Large intestine (tissue), 3 donors: ENCODE measurements around the gene COPS9. TPM values are rescaled to one million over a fixed set of nuclear protein-coding genes. Genes with fewer than 3 reads are reported as not detected.

ENCODE experiments used
- DNase-seq, 2 donors: peaks; one replicate each; pipeline versions ENCODE4 v3.0.0 to v3.0.0-alpha.2; 2013
- H3K27ac ChIP-seq: one replicate; pipeline ENCODE4 v1.5.1; 2013; ENCODE audit warnings: low read length
- H3K27me3 ChIP-seq: 2 replicates; pipeline ENCODE4 v1.6.1; 2013; ENCODE audit warnings: low read length; ENCODE audit not compliant: control insufficient read depth, insufficient read depth
- H3K36me3 ChIP-seq: 2 replicates; pipeline ENCODE4 v1.6.1; 2013; ENCODE audit warnings: low read length; ENCODE audit not compliant: control insufficient read depth, insufficient read depth
- H3K4me1 ChIP-seq: one replicate; pipeline ENCODE4 v1.6.1; 2013; ENCODE audit warnings: low read length; ENCODE audit not compliant: control insufficient read depth, insufficient read depth
- H3K4me3 ChIP-seq: one replicate; pipeline ENCODE4 v1.5.1; 2013; ENCODE audit warnings: low read length
- H3K9me3 ChIP-seq: one replicate; pipeline ENCODE4 v1.6.1; 2013; ENCODE audit warnings: mild to moderate bottlenecking, low read depth, low read length, moderate library complexity; ENCODE audit not compliant: control insufficient read depth
- WGBS: methylation state at CpG from one replicate; pipeline ENCODE4 v1.1.5; 2013; ENCODE audit warnings: low lambda C conversion rate; ENCODE audit not compliant: insufficient coverage; 5-methylcytosine and 5-hydroxymethylcytosine counted together
- polyA plus RNA-seq: library from polyadenylated mRNA; unstranded; fragments of 120-200 nt; gene quantifications from one replicate; pipeline ENCODE4 v1.2.1, GENCODE V29; 2013

Gene COPS9
- polyA plus RNA-seq, 1 donor: 106 TPM

- no peak overlapping the region for H3K27ac ChIP-seq
- H3K4me3 ChIP-seq: peak overlapping the region; percentile 81
- WGBS: no CpG with 5 or more reads among the region's 17 CpGs
- peaks cover 20% of the 10 kb centered on the region for H3K27me3 ChIP-seq
- no peaks in the 10 kb centered on the region for H3K9me3 ChIP-seq
- H3K36me3 ChIP-seq: peaks cover 29% of the 10 kb centered on the region
- no peaks in the 10 kb centered on the region for H3K4me1 ChIP-seq
- no peak for DNase-seq
Observed at GRCh38 chr2:240135706-240136012, 446 bp downstream of the COPS9 start.

GRCh38 chr2:240134956-240135520 lies 1.1 kb downstream of the COPS9 start:
- Histone ChIP-seq H3K27me3 (peaks cover 15% of the 10 kb centered on the region), H3K4me1 (no peaks in the 10 kb centered on the region), H3K36me3 (peaks cover 35% of the 10 kb centered on the region), H3K27ac (no peak overlapping the region), H3K4me3 (peak overlapping the region; percentile 81), H3K9me3 (no peaks in the 10 kb centered on the region)
- DNase-seq: no peak
- WGBS: no CpG with 5 or more reads among the region's 15 CpGs

- H3K4me3 ChIP-seq: no peak overlapping the region
- no peak for DNase-seq
- H3K4me1 ChIP-seq: no peaks in the 10 kb centered on the region
- peaks cover 41% of the 10 kb centered on the region for H3K36me3 ChIP-seq
- peaks cover 10% of the 10 kb centered on the region for H3K27me3 ChIP-seq
- no CpG with 5 or more reads among the region's 6 CpGs for WGBS
- H3K9me3 ChIP-seq: no peaks in the 10 kb centered on the region
- no peak overlapping the region for H3K27ac ChIP-seq
Observed at GRCh38 chr2:240134466-240134865, 1.6 kb downstream of the COPS9 start.

- Histone ChIP-seq H3K27ac (no peak overlapping the region), H3K4me3 (no peak overlapping the region), H3K4me1 (no peaks in the 10 kb centered on the region), H3K27me3 (peaks cover 6% of the 10 kb centered on the region), H3K36me3 (peaks cover 51% of the 10 kb centered on the region), H3K9me3 (no peaks in the 10 kb centered on the region)
- no CpG with 5 or more reads among the region's 10 CpGs for WGBS
- no peak for DNase-seq
Observed at GRCh38 chr2:240133401-240133800, 2.7 kb downstream of the COPS9 start.

GRCh38 chr2:240132651-240132980 lies 3.5 kb downstream of the COPS9 start:
- peaks cover 59% of the 10 kb centered on the region for H3K36me3 ChIP-seq
- WGBS: no CpG with 5 or more reads among the region's 5 CpGs

GRCh38 chr2:240131941-240132650 lies 4.0 kb downstream of the COPS9 start:
- no peaks in the 10 kb centered on the region for H3K9me3 ChIP-seq
- no peak overlapping the region for H3K4me3 ChIP-seq
- peaks cover 5% of the 10 kb centered on the region for H3K27me3 ChIP-seq
- no peak overlapping the region for H3K27ac ChIP-seq
- peaks cover 64% of the 10 kb centered on the region for H3K36me3 ChIP-seq
- no peaks in the 10 kb centered on the region for H3K4me1 ChIP-seq
- no peak for DNase-seq
- WGBS: no CpG with 5 or more reads among the region's 22 CpGs

More at GRCh38 chr2:240132651-240132980, 3.5 kb downstream of the COPS9 start:
- H3K9me3 ChIP-seq: no peaks in the 10 kb centered on the region
- H3K4me1 ChIP-seq: no peaks in the 10 kb centered on the region
- DNase-seq: no peak
- no peak overlapping the region for H3K4me3 ChIP-seq
- no peak overlapping the region for H3K27ac ChIP-seq
- H3K27me3 ChIP-seq: peaks cover 6% of the 10 kb centered on the region

- Histone ChIP-seq H3K9me3 (no peaks in the 10 kb centered on the region), H3K4me1 (no peaks in the 10 kb centered on the region), H3K27ac (no peak overlapping the region), H3K36me3 (peaks cover 68% of the 10 kb centered on the region), H3K27me3 (no peaks in the 10 kb centered on the region), H3K4me3 (no peak overlapping the region)
- WGBS: 100% methylated on average over 2 of the region's 16 CpGs
- no peak for DNase-seq
Observed at GRCh38 chr2:240131296-240131695, 4.8 kb downstream of the COPS9 start.

- H3K9me3 ChIP-seq: no peaks in the 10 kb centered on the region
- no peaks in the 10 kb centered on the region for H3K27me3 ChIP-seq
- no CpG with 5 or more reads among the region's 23 CpGs for WGBS
- H3K36me3 ChIP-seq: peaks cover 74% of the 10 kb centered on the region
- no peak for DNase-seq
- no peak overlapping the region for H3K4me3 ChIP-seq
- no peaks in the 10 kb centered on the region for H3K4me1 ChIP-seq
- H3K27ac ChIP-seq: no peak overlapping the region
Observed at GRCh38 chr2:240130393-240131195, 5.5 kb downstream of the COPS9 start.

GRCh38 chr2:240129731-240130392 lies 6.2 kb downstream of the COPS9 start:
- H3K4me1 ChIP-seq: no peaks in the 10 kb centered on the region
- H3K4me3 ChIP-seq: no peak overlapping the region
- no peak for DNase-seq
- no peak overlapping the region for H3K27ac ChIP-seq
- WGBS: no CpG with 5 or more reads among the region's 22 CpGs
- H3K27me3 ChIP-seq: no peaks in the 10 kb centered on the region
- H3K36me3 ChIP-seq: peaks cover 74% of the 10 kb centered on the region
- no peaks in the 10 kb centered on the region for H3K9me3 ChIP-seq

GRCh38 chr2:240129311-240129710 lies 6.8 kb downstream of the COPS9 start:
- WGBS: no CpG with 5 or more reads among the region's 7 CpGs
- DNase-seq: no peak
- peaks cover 74% of the 10 kb centered on the region for H3K36me3 ChIP-seq
- no peaks in the 10 kb centered on the region for H3K4me1 ChIP-seq
- H3K9me3 ChIP-seq: no peaks in the 10 kb centered on the region
- no peak overlapping the region for H3K27ac ChIP-seq
- no peaks in the 10 kb centered on the region for H3K27me3 ChIP-seq
- no peak overlapping the region for H3K4me3 ChIP-seq
